DMS53 treated with DMSO at 0.1 percent for 48 hours (cell line): ENCODE data around the gene PHACTR1.
"Not testable (repeated sequence)": the region's sequence is repeated elsewhere in the genome, so short reads cannot be mapped to it uniquely, and the experiment has no call there.

Experiments
- DNase-seq: peaks from one replicate; lab custom pipeline; 2025; ENCODE audit not compliant: unreplicated experiment; lab: John Stamatoyannopoulos, UW

Gene PHACTR1

GRCh38 chr6:12748815-12749521, 32.4 kb downstream of the PHACTR1 start:
- peak; percentile 35 for DNase-seq

- DNase-seq = peak; percentile 55
These were observed 33.2 kb downstream of the PHACTR1 start for GRCh38 chr6:12749531-12750379.

- DNase-seq = no peak
These were observed 33.8 kb downstream of the PHACTR1 start for GRCh38 chr6:12750416-12750815.

- peak; percentile 5 for DNase-seq
These were observed 35.2 kb downstream of the PHACTR1 start for GRCh38 chr6:12751694-12752325.

GRCh38 chr6:12753036-12753435, 36.5 kb downstream of the PHACTR1 start:
- DNase-seq = no peak

GRCh38 chr6:12760226-12760625, 43.7 kb downstream of the PHACTR1 start:
- no peak for DNase-seq

- DNase-seq = no peak
These were observed 44.3 kb downstream of the PHACTR1 start for GRCh38 chr6:12760911-12761310.

GRCh38 chr6:12761376-12762115, 45.0 kb downstream of the PHACTR1 start:
- DNase-seq = no peak

GRCh38 chr6:12762731-12763434, 46.3 kb downstream of the PHACTR1 start:
- DNase-seq = not testable (repeated sequence)

GRCh38 chr6:12766365-12766764, 49.8 kb downstream of the PHACTR1 start:
- no peak for DNase-seq

- DNase-seq = peak; percentile 82
These were observed 50.4 kb downstream of the PHACTR1 start for GRCh38 chr6:12767016-12767415.

GRCh38 chr6:12769556-12770256, 53.1 kb downstream of the PHACTR1 start:
- DNase-seq = peak; percentile 14

- DNase-seq = no peak
These were observed 55.8 kb downstream of the PHACTR1 start for GRCh38 chr6:12772416-12772815.

- no peak for DNase-seq
These were observed 59.7 kb downstream of the PHACTR1 start for GRCh38 chr6:12776291-12776690.

GRCh38 chr6:12779772-12780171, 63.2 kb downstream of the PHACTR1 start:
- no peak for DNase-seq

GRCh38 chr6:12782136-12782535, 65.6 kb downstream of the PHACTR1 start:
- DNase-seq = no peak

- no peak for DNase-seq
These were observed 68.7 kb downstream of the PHACTR1 start for GRCh38 chr6:12785301-12785700.

- no peak for DNase-seq
These were observed 69.4 kb downstream of the PHACTR1 start for GRCh38 chr6:12785921-12786320.

GRCh38 chr6:12791371-12791770, 74.8 kb downstream of the PHACTR1 start:
- DNase-seq = peak; percentile 48

- DNase-seq = no peak
These were observed 81.8 kb downstream of the PHACTR1 start for GRCh38 chr6:12798326-12798725.
